OCI-LY3 (cell line): ENCODE measurements around the gene PRDM11.

Experiments used
- H2AFZ ChIP-seq: fragments of 200-600, 300-600 bp; shearing (Covaris generic); 2 replicates; pipeline ENCODE4 v1.6.0; 2014; ENCODE audit warnings: antibody characterized with exemption, low read depth, low read length
- H3K27ac ChIP-seq: fragments of 200-600, 300-600 bp; sonication (generic); 2 replicates; pipeline ENCODE4 v1.5.1; 2014; ENCODE audit warnings: mild to moderate bottlenecking, low read length, moderate library complexity, mixed read lengths
- H3K27me3 ChIP-seq: fragments of 200-600, 300-600 bp; sonication (generic); 2 replicates; pipeline ENCODE4 v1.6.1; 2014; ENCODE audit warnings: low read depth, low read length, mixed read lengths
- H3K36me3 ChIP-seq: fragments of 200-600, 300-600 bp; sonication (generic); replicated peaks from 2 replicates; pipeline ENCODE3; 2014; ENCODE audit warnings: low read depth, low read length, mixed read lengths
- H3K4me1 ChIP-seq: fragments of 300-600, 200-600 bp; sonication (generic); 2 replicates; pipeline ENCODE4 v1.6.1; 2014; ENCODE audit warnings: low read length, mixed read lengths
- H3K4me2 ChIP-seq: fragments of 200-600, 300-600 bp; sonication (generic); 2 replicates; pipeline ENCODE4 v1.6.1; 2014; ENCODE audit warnings: low read length, mixed read lengths
- H3K4me3 ChIP-seq: fragments of 300-600, 200-600 bp; sonication (generic); 2 replicates; pipeline ENCODE4 v1.5.1; 2014; ENCODE audit warnings: antibody characterized with exemption, mild to moderate bottlenecking, low read length, moderate library complexity
- H3K79me2 ChIP-seq: fragments of 300-600, 200-600 bp; shearing (Covaris generic); 2 replicates; pipeline ENCODE4 v1.6.1; 2014; ENCODE audit warnings: mild to moderate bottlenecking, low read length, mixed read lengths
- H3K9ac ChIP-seq: fragments of 300-600, 200-600 bp; shearing (Covaris generic); 2 replicates; pipeline ENCODE4 v1.6.0; 2014; ENCODE audit warnings: mild to moderate bottlenecking, low read length, moderate library complexity
- H3K9me3 ChIP-seq: fragments of 200-600, 300-600 bp; shearing (Covaris generic); 2 replicates; pipeline ENCODE4 v1.6.1; 2014; ENCODE audit warnings: low read length, mixed read lengths; ENCODE audit not compliant: insufficient read depth
- H4K20me1 ChIP-seq: fragments of 200-600, 300-600 bp; sonication (generic); 2 replicates; pipeline ENCODE4 v1.6.1; 2016; ENCODE audit warnings: low read length, mixed read lengths; ENCODE audit not compliant: insufficient read depth
- EZH2phosphoT487 ChIP-seq: fragments of 200-600 bp; shearing (Covaris generic); IDR thresholded peaks from 2 replicates; pipeline ENCODE4 v1.6.1; 2018; ENCODE audit warnings: antibody characterized with exemption, mixed run types, low read depth
- TF ChIP-seq, protein P1 (sequence below): fragments of 200-600, 300-600 bp; sonication (generic); IDR thresholded peaks from 2 replicates; pipeline ENCODE4 v1.5.1; 2014; ENCODE audit warnings: antibody characterized with exemption, low read length, low read depth

Gene PRDM11

DNA sequence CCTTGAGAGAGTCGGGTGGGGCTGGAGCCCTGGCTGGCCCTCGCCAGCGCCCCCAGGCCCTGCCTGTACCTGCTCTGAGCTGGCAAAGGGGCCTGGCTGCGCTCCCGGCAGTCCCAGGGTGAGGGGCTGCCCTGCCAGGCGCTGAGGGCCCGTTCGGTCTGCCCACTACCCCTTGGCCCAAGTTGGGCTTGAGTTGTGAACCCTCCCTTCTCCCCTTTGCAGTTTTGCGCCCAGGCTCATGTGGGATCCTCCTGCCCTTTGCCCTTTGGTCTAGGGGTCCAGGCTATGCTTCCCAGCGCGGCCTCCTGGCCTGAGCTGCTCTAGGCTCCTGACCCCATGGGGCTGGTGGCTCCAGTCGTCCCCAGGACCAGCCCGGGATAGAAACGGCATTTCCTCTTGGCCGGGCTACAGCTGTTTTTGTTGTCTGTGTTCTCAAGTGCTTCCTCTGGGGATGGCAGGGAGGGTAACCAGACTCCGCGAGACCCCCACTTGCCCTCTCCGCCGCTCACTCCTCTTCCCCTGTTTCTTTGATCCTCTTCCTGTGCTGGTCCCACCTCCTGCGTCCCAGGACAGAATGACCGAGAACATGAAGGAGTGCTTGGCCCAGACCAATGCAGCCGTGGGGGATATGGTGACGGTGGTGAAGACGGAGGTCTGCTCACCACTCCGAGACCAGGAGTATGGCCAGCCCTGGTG is 34.9 kb downstream of the PRDM11 start:
- no peaks in the 10 kb centered on the region for H4K20me1 ChIP-seq
- peak overlapping the region; percentile 62 for H3K9ac ChIP-seq
- no peak for TF ChIP-seq EZH2phosphoT487
- TF ChIP-seq, protein P1, sequence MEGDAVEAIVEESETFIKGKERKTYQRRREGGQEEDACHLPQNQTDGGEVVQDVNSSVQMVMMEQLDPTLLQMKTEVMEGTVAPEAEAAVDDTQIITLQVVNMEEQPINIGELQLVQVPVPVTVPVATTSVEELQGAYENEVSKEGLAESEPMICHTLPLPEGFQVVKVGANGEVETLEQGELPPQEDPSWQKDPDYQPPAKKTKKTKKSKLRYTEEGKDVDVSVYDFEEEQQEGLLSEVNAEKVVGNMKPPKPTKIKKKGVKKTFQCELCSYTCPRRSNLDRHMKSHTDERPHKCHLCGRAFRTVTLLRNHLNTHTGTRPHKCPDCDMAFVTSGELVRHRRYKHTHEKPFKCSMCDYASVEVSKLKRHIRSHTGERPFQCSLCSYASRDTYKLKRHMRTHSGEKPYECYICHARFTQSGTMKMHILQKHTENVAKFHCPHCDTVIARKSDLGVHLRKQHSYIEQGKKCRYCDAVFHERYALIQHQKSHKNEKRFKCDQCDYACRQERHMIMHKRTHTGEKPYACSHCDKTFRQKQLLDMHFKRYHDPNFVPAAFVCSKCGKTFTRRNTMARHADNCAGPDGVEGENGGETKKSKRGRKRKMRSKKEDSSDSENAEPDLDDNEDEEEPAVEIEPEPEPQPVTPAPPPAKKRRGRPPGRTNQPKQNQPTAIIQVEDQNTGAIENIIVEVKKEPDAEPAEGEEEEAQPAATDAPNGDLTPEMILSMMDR = peak; percentile 10; the same call in 1 of the 2 replicates
- peak overlapping the region; percentile 71; the same call in 1 of the 2 replicates for H2AFZ ChIP-seq
- no peaks in the 10 kb centered on the region for H3K79me2 ChIP-seq
- H3K27me3 ChIP-seq = no peaks in the 10 kb centered on the region
- peaks cover 16% of the 10 kb centered on the region for H3K4me1 ChIP-seq
- H3K4me3 ChIP-seq = peak overlapping the region; percentile 78
- H3K36me3 ChIP-seq = peaks cover 7% of the 10 kb centered on the region
- H3K4me2 ChIP-seq = peak overlapping the region; percentile 82
- no peak overlapping the region for H3K27ac ChIP-seq
- H3K9me3 ChIP-seq = no peaks in the 10 kb centered on the region

DNA sequence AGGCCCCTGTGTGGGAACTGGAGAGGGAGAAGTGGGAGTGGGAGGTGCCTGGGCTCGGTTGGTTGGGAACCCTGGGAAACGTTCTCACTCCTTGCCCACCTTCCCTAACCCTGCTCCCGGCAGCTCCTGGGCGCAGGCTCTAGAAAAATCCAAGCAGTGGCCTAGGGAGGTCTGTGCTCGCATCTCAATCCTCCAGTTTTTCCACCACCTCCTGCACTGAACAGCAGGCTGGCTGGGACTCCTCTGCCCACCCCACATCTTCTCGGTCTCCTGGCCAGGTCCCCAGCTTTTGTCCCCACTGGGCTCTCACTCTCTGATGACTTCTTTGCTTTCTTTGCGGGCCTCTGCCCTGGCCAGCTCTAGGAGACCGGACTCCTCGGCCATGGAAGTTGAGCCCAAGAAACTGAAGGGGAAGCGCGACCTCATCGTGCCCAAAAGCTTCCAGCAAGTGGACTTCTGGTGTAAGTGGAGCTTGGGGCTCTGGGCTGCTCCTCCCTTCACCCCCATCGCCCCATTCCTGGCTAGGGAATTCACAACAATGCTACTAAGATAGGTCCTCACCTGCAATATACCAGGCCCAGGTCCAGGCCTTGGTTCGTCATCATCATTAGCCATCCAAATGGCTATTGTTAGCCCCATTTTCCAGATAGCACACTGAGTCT is 35.6 kb downstream of the PRDM11 start:
- Histone ChIP-seq H3K27ac (no peak overlapping the region), H2AFZ (no peak overlapping the region), H3K79me2 (no peaks in the 10 kb centered on the region), H4K20me1 (no peaks in the 10 kb centered on the region), H3K9me3 (no peaks in the 10 kb centered on the region), H3K4me2 (no peak overlapping the region), H3K4me3 (no peak overlapping the region), H3K4me1 (peaks cover 16% of the 10 kb centered on the region), H3K36me3 (peaks cover 7% of the 10 kb centered on the region), H3K27me3 (no peaks in the 10 kb centered on the region), H3K9ac (no peak overlapping the region)
- TF ChIP-seq, protein P1 = no peak
- no peak for TF ChIP-seq EZH2phosphoT487

DNA sequence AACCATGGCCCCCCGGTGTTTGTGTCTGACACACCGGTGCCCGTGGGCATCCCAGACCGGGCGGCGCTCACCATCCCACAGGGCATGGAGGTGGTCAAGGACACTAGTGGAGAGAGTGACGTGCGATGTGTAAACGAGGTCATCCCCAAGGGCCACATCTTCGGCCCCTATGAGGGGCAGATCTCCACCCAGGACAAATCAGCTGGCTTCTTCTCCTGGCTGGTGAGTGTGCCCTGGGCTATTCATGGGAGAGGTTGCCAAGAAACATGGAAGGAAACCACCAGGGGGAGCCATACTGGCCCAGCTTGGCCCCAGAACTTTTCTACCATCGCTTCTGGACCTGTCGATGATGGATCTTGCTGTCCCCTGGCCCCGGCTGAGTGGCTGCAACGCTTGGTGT is 36.5 kb downstream of the PRDM11 start:
- Histone ChIP-seq H3K4me1 (peaks cover 16% of the 10 kb centered on the region), H3K9me3 (no peaks in the 10 kb centered on the region), H4K20me1 (no peaks in the 10 kb centered on the region), H3K79me2 (no peaks in the 10 kb centered on the region), H3K4me2 (no peak overlapping the region), H3K27ac (no peak overlapping the region), H3K4me3 (no peak overlapping the region), H3K36me3 (peaks cover 7% of the 10 kb centered on the region), H3K9ac (no peak overlapping the region), H3K27me3 (no peaks in the 10 kb centered on the region), H2AFZ (no peak overlapping the region)
- no peak for TF ChIP-seq EZH2phosphoT487
- TF ChIP-seq, protein P1 = peak; percentile 61

DNA sequence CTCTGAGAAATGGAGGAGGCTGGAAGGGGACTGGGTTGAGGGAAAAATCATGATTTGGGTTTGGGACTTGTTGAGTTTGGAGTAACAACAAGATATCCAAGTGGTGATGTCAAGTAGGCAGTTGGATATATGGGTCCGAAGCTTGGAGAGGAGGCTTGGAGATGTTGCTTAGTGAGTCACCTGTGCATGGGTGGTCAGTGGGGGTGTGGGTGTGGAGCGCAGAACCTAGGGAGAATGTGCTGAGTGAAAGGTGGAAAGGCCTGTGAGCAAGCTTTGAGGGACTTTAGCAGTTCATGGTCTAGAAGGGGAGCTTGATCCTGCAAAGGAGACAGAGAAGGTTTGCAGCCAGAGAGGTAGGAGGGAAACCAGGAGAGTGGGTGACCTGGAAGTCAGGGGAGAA is 38.2 kb downstream of the PRDM11 start:
- Histone ChIP-seq H3K27me3 (no peaks in the 10 kb centered on the region), H3K9me3 (no peaks in the 10 kb centered on the region), H3K4me3 (no peak overlapping the region), H3K79me2 (no peaks in the 10 kb centered on the region), H2AFZ (no peak overlapping the region), H3K4me1 (peaks cover 4% of the 10 kb centered on the region), H3K27ac (no peak overlapping the region), H3K4me2 (no peak overlapping the region), H3K36me3 (peaks cover 7% of the 10 kb centered on the region), H4K20me1 (no peaks in the 10 kb centered on the region), H3K9ac (no peak overlapping the region)
- TF ChIP-seq, protein P1 = no peak
- TF ChIP-seq EZH2phosphoT487 = no peak
